BE2C (cell line): ENCODE measurements around the gene MAPKAP1.

Source experiments
- DNase-seq: peaks from one replicate; pipeline ENCODE4 v3.0.0-alpha.2; 2020
- H3K27me3 ChIP-seq: fragments of 250-450 bp; sonication (Bioruptor Pico); 2 replicates; pipeline ENCODE4 v1.5.1; 2020; ENCODE audit warnings: mild to moderate bottlenecking
- H3K36me3 ChIP-seq: fragments of 250-450 bp; sonication (Bioruptor Pico); 2 replicates; pipeline ENCODE4 v1.5.1; 2020; ENCODE audit warnings: mild to moderate bottlenecking
- H3K4me1 ChIP-seq: fragments of 250-450 bp; sonication (Bioruptor Pico); 2 replicates; pipeline ENCODE4 v1.5.1; 2020
- H3K4me3 ChIP-seq: 2 replicates; pipeline ENCODE4 v1.5.1; 2011; ENCODE audit warnings: low read depth, low read length
- H3K9me3 ChIP-seq: fragments of 250-450 bp; sonication (Bioruptor Pico); 2 replicates; pipeline ENCODE4 v1.5.1; 2020
- CTCF ChIP-seq: IDR thresholded peaks from 2 replicates; pipeline ENCODE4 v1.5.1; 2012; ENCODE audit warnings: mild to moderate bottlenecking, low read depth, low read length

MAPKAP1 gene

GRCh38 chr9:125493881-125494652 is 212.9 kb downstream of the MAPKAP1 start:
- no peaks in the 10 kb centered on the region for H3K36me3 ChIP-seq
- DNase-seq: no peak
- H3K4me1 ChIP-seq: peaks cover 17% of the 10 kb centered on the region
- no peaks in the 10 kb centered on the region for H3K9me3 ChIP-seq
- no peak overlapping the region for H3K4me3 ChIP-seq
- no peak for TF ChIP-seq CTCF
- no peaks in the 10 kb centered on the region for H3K27me3 ChIP-seq

- H3K4me3 ChIP-seq: no peak overlapping the region
- no peak for DNase-seq
- no peak for TF ChIP-seq CTCF
- H3K9me3 ChIP-seq: no peaks in the 10 kb centered on the region
- no peaks in the 10 kb centered on the region for H3K27me3 ChIP-seq
- no peaks in the 10 kb centered on the region for H3K36me3 ChIP-seq
- H3K4me1 ChIP-seq: peaks cover 17% of the 10 kb centered on the region
Observed at GRCh38 chr9:125493384-125493783, 213.6 kb downstream of the MAPKAP1 start.

- DNase-seq: no peak
- Histone ChIP-seq H3K36me3 (no peaks in the 10 kb centered on the region), H3K9me3 (no peaks in the 10 kb centered on the region), H3K4me1 (peaks cover 15% of the 10 kb centered on the region), H3K4me3 (no peak overlapping the region), H3K27me3 (no peaks in the 10 kb centered on the region)
- TF ChIP-seq CTCF: no peak
Observed at GRCh38 chr9:125492719-125493118, 214.3 kb downstream of the MAPKAP1 start.

- TF ChIP-seq CTCF: no peak
- no peaks in the 10 kb centered on the region for H3K36me3 ChIP-seq
- no peaks in the 10 kb centered on the region; the same call in 1 of the 2 replicates for H3K4me1 ChIP-seq
- DNase-seq: no peak
- H3K4me3 ChIP-seq: no peak overlapping the region
- no peaks in the 10 kb centered on the region for H3K27me3 ChIP-seq
- H3K9me3 ChIP-seq: no peaks in the 10 kb centered on the region
Observed at GRCh38 chr9:125487842-125488241, 219.2 kb downstream of the MAPKAP1 start.

- Histone ChIP-seq H3K4me1 (no peaks in the 10 kb centered on the region; the same call in 1 of the 2 replicates), H3K4me3 (no peak overlapping the region), H3K36me3 (no peaks in the 10 kb centered on the region; the same call in 1 of the 2 replicates), H3K9me3 (no peaks in the 10 kb centered on the region), H3K27me3 (no peaks in the 10 kb centered on the region)
- DNase-seq: no peak
- TF ChIP-seq CTCF: no peak
Observed at GRCh38 chr9:125486576-125486975, 220.4 kb downstream of the MAPKAP1 start.

- TF ChIP-seq CTCF: no peak
- H3K4me1 ChIP-seq: no peaks in the 10 kb centered on the region; the same call in 1 of the 2 replicates
- no peaks in the 10 kb centered on the region; the same call in 1 of the 2 replicates for H3K36me3 ChIP-seq
- DNase-seq: no peak
- H3K9me3 ChIP-seq: no peaks in the 10 kb centered on the region
- no peaks in the 10 kb centered on the region for H3K27me3 ChIP-seq
- no peak overlapping the region for H3K4me3 ChIP-seq
Observed at GRCh38 chr9:125486152-125486508, 220.9 kb downstream of the MAPKAP1 start.
